Measurements from ENCODE around the gene SURF6.
"Not testable (repeated sequence)": the region's sequence is repeated elsewhere in the genome, so short reads cannot be mapped to it uniquely, and the experiment has no call there.

The SURF6 gene

GRCh38 chr9:133347515-133347984 lies 11.6 kb upstream of the SURF6 start:
- peak; percentile 72 for DNase-seq (ENCODE audit: low spot score)

- DNase-seq (ENCODE audit: low spot score) = no peak
Observed at GRCh38 chr9:133346021-133346785, 10.2 kb upstream of the SURF6 start.

GRCh38 chr9:133345596-133345995 lies 9.6 kb upstream of the SURF6 start:
- DNase-seq (ENCODE audit: low spot score) = no peak

GRCh38 chr9:133344979-133345378 lies 9.0 kb upstream of the SURF6 start:
- DNase-seq (ENCODE audit: low spot score) = no peak

- no peak for DNase-seq (ENCODE audit: low spot score)
Observed at GRCh38 chr9:133344071-133344470, 8.1 kb upstream of the SURF6 start.

- no peak for DNase-seq (ENCODE audit: low spot score)
Observed at GRCh38 chr9:133342570-133342969, 6.6 kb upstream of the SURF6 start.

GRCh38 chr9:133342069-133342406 lies 6.0 kb upstream of the SURF6 start:
- DNase-seq (ENCODE audit: low spot score) = no peak

- DNase-seq (ENCODE audit: low spot score) = no peak
Observed at GRCh38 chr9:133341369-133342068, 5.5 kb upstream of the SURF6 start.

- no peak for DNase-seq (ENCODE audit: low spot score)
Observed at GRCh38 chr9:133340916-133341315, 4.9 kb upstream of the SURF6 start.

- DNase-seq (ENCODE audit: low spot score) = no peak
Observed at GRCh38 chr9:133340256-133340655, 4.3 kb upstream of the SURF6 start.

GRCh38 chr9:133339641-133340040 lies 3.7 kb upstream of the SURF6 start:
- DNase-seq (ENCODE audit: low spot score) = no peak

- DNase-seq (ENCODE audit: low spot score) = not testable (repeated sequence)
Observed at GRCh38 chr9:133334888-133335287, 1.1 kb downstream of the SURF6 start.

GRCh38 chr9:133334161-133334560 lies 1.8 kb downstream of the SURF6 start:
- no peak for DNase-seq (ENCODE audit: low spot score)

GRCh38 chr9:133333566-133333965 lies 2.4 kb downstream of the SURF6 start:
- DNase-seq (ENCODE audit: low spot score) = no peak

GRCh38 chr9:133333011-133333410 lies 3.0 kb downstream of the SURF6 start:
- DNase-seq (ENCODE audit: low spot score) = no peak

GRCh38 chr9:133332381-133332730 lies 3.6 kb downstream of the SURF6 start:
- DNase-seq (ENCODE audit: low spot score) = no peak

- no peak for DNase-seq (ENCODE audit: low spot score)
Observed at GRCh38 chr9:133331641-133332380, 4.2 kb downstream of the SURF6 start.

- no peak for DNase-seq (ENCODE audit: low spot score)
Observed at GRCh38 chr9:133331221-133331620, 4.8 kb downstream of the SURF6 start.

- not testable (repeated sequence) for DNase-seq (ENCODE audit: low spot score)
Observed at GRCh38 chr9:133329306-133330156, 6.5 kb downstream of the SURF6 start.

- DNase-seq (ENCODE audit: low spot score) = no peak
Observed at GRCh38 chr9:133327834-133328484, 8.0 kb downstream of the SURF6 start.

GRCh38 chr9:133327021-133327420 lies 9.0 kb downstream of the SURF6 start:
- DNase-seq (ENCODE audit: low spot score) = not testable (repeated sequence)

All from RKO (cell line).